ENCODE data around the gene PLEKHA7.
A peak's percentile ranks its signal among the peaks of the same experiment; 100 is the strongest.

PLEKHA7 gene

GRCh38 chr11:16833026-16833425 lies 181.2 kb downstream of the PLEKHA7 start:
- H3K4me1 ChIP-seq (ENCODE audit: control insufficient read depth, insufficient read depth, low read length): no peaks in the 10 kb centered on the region
- no peak overlapping the region for H3K4me3 ChIP-seq (ENCODE audit: low read length)
- H3K9ac ChIP-seq (ENCODE audit: low read length): no peak overlapping the region
- H3K9me3 ChIP-seq (ENCODE audit: control insufficient read depth, low read length): no peaks in the 10 kb centered on the region
- peaks cover 6% of the 10 kb centered on the region for H3K36me3 ChIP-seq (ENCODE audit: control insufficient read depth, insufficient read depth, low read length)
- no peaks in the 10 kb centered on the region for H3K27me3 ChIP-seq (ENCODE audit: control insufficient read depth, insufficient read depth, low read length)

DNA sequence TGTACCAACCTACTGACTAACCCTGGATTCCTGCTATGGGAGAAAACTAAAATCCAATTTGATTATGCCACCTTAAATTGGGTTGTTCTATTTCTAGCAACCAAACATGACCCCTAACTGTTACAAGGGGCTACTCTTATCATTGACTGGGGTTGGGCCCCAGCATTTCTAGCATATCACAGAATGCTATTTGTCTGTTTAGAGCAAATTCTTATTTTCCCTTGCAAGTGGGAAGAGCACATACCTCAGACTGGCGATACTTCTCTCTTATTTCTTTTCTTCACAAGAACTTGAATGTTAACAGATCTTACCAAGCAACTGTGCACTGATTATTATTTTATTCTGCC lies 182.0 kb downstream of the PLEKHA7 start:
- H3K9ac ChIP-seq (ENCODE audit: low read length): no peak overlapping the region
- H3K27me3 ChIP-seq (ENCODE audit: control insufficient read depth, insufficient read depth, low read length): no peaks in the 10 kb centered on the region
- peaks cover 5% of the 10 kb centered on the region for H3K4me1 ChIP-seq (ENCODE audit: control insufficient read depth, insufficient read depth, low read length)
- no peak overlapping the region for H3K4me3 ChIP-seq (ENCODE audit: low read length)
- no peaks in the 10 kb centered on the region for H3K9me3 ChIP-seq (ENCODE audit: control insufficient read depth, low read length)
- peaks cover 6% of the 10 kb centered on the region for H3K36me3 ChIP-seq (ENCODE audit: control insufficient read depth, insufficient read depth, low read length)

GRCh38 chr11:16831316-16832192 lies 182.7 kb downstream of the PLEKHA7 start:
- Histone ChIP-seq H3K4me1 (ENCODE audit: control insufficient read depth, insufficient read depth, low read length) (peaks cover 11% of the 10 kb centered on the region), H3K36me3 (ENCODE audit: control insufficient read depth, insufficient read depth, low read length) (peaks cover 6% of the 10 kb centered on the region), H3K4me3 (ENCODE audit: low read length) (no peak overlapping the region), H3K9ac (ENCODE audit: low read length) (no peak overlapping the region), H3K9me3 (ENCODE audit: control insufficient read depth, low read length) (no peaks in the 10 kb centered on the region), H3K27me3 (ENCODE audit: control insufficient read depth, insufficient read depth, low read length) (no peaks in the 10 kb centered on the region)

DNA sequence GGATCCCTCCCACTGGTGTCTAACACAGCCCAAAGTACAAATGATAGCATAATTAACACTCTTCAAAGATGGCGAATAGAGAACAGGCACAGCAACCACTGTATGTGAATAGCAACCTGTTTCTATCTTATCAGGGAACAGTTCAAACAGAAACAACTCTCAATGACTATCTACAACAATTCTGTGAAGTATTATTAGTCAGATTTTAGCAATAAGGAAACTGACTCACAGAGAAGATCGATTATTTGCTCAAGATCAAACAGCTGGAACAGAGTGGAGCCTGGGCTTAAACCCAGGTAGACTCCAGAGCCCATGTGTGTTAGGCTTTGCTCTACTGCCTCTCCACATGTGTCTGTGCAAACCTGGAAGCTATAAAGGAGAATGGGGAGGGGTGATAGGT lies 187.1 kb downstream of the PLEKHA7 start:
- no peak overlapping the region for H3K4me3 ChIP-seq (ENCODE audit: low read length)
- no peaks in the 10 kb centered on the region for H3K9me3 ChIP-seq (ENCODE audit: control insufficient read depth, low read length)
- H3K4me1 ChIP-seq (ENCODE audit: control insufficient read depth, insufficient read depth, low read length): peaks cover 29% of the 10 kb centered on the region
- no peaks in the 10 kb centered on the region for H3K27me3 ChIP-seq (ENCODE audit: control insufficient read depth, insufficient read depth, low read length)
- peaks cover 11% of the 10 kb centered on the region for H3K36me3 ChIP-seq (ENCODE audit: control insufficient read depth, insufficient read depth, low read length)
- H3K9ac ChIP-seq (ENCODE audit: low read length): no peak overlapping the region

DNA sequence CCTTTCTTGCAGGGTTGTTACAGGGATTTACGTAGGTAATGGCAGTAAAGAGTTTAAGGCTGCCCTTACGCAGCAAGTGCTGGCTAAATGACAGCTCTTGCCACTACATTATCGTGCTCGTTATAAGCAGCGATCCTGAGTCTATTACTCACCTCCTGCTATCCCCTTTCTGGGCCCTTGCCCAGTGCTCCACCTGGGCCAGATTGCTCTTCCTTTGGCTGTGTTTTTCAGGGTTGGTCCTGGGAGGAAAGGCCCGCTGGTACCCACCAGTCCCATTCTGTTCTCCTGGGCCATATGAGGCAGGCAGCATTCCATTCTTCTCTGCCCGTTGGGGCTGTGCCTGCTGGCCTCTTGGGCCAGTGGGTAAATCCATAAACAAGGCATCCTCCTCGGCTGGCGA lies 188.2 kb downstream of the PLEKHA7 start:
- peaks cover 38% of the 10 kb centered on the region for H3K4me1 ChIP-seq (ENCODE audit: control insufficient read depth, insufficient read depth, low read length)
- no peaks in the 10 kb centered on the region for H3K9me3 ChIP-seq (ENCODE audit: control insufficient read depth, low read length)
- no peak overlapping the region for H3K4me3 ChIP-seq (ENCODE audit: low read length)
- H3K27me3 ChIP-seq (ENCODE audit: control insufficient read depth, insufficient read depth, low read length): no peaks in the 10 kb centered on the region
- no peak overlapping the region for H3K9ac ChIP-seq (ENCODE audit: low read length)
- H3K36me3 ChIP-seq (ENCODE audit: control insufficient read depth, insufficient read depth, low read length): peaks cover 5% of the 10 kb centered on the region

- H3K4me3 ChIP-seq (ENCODE audit: low read length): no peak overlapping the region
- H3K4me1 ChIP-seq (ENCODE audit: control insufficient read depth, insufficient read depth, low read length): peaks cover 46% of the 10 kb centered on the region
- no peaks in the 10 kb centered on the region for H3K27me3 ChIP-seq (ENCODE audit: control insufficient read depth, insufficient read depth, low read length)
- no peak overlapping the region for H3K9ac ChIP-seq (ENCODE audit: low read length)
- no peaks in the 10 kb centered on the region for H3K9me3 ChIP-seq (ENCODE audit: control insufficient read depth, low read length)
- H3K36me3 ChIP-seq (ENCODE audit: control insufficient read depth, insufficient read depth, low read length): peaks cover 5% of the 10 kb centered on the region
Observed at GRCh38 chr11:16825101-16825500, 189.1 kb downstream of the PLEKHA7 start.

DNA sequence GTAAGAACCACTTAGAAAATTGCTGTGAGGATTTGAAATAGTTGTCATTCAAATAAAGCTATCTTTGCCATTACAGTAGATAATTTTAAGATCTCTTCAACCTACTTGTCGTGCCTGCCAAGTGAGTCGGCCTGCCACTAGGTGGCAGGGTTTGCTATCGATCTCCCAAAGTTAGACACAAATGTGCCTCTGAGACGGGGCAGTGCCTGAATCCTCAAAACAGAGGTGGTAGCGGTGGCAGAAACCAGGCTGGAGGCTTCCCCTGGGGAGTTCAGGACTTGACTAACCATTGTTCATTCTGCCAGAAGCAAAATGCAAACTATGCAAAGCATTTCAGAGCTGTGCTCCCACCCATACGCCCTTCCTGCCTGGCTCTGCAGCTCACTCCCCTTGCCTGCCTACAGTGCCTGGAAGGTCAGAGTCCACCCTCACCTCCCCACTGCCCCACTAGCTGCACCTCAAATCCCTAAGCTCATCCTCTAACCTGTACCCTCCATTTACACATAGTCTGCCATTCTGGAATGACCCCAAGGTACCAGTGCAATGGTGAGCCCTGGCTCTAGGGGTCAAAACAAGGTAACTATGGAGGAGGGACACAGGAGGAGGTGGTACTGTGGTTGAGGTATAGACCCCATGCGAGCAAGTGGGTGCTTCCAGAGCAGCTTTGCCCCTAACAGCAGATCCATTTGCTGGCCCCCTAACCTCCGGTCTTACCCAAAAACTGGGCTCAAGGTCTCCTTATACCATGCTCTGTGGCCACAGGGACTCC lies 193.7 kb downstream of the PLEKHA7 start:
- no peak overlapping the region for H3K4me3 ChIP-seq (ENCODE audit: low read length)
- peak overlapping the region; percentile 7 for H3K9ac ChIP-seq (ENCODE audit: low read length)
- peaks cover 26% of the 10 kb centered on the region for H3K4me1 ChIP-seq (ENCODE audit: control insufficient read depth, insufficient read depth, low read length)
- no peaks in the 10 kb centered on the region for H3K9me3 ChIP-seq (ENCODE audit: control insufficient read depth, low read length)
- H3K27me3 ChIP-seq (ENCODE audit: control insufficient read depth, insufficient read depth, low read length): no peaks in the 10 kb centered on the region
- H3K36me3 ChIP-seq (ENCODE audit: control insufficient read depth, insufficient read depth, low read length): no peaks in the 10 kb centered on the region

DNA sequence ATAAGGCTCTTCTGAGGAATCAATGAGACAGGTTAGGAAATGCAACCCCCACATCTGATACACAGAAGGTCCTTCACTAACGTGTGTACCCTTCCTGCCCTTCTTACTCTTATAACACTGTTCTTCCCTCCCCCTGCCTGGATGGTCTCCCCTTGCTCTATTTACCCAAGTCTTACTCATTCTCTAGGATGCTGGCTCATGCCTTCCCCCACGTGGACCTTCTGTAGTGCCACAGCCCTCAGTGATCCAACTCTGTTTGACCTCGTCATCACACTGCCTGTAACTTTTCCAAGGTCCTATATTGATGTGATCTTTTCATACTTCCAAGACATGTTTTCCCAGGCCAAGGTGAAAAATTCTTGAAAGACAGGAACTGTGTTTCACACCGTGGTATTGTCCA lies 195.9 kb downstream of the PLEKHA7 start:
- peaks cover 30% of the 10 kb centered on the region for H3K4me1 ChIP-seq (ENCODE audit: control insufficient read depth, insufficient read depth, low read length)
- no peaks in the 10 kb centered on the region for H3K36me3 ChIP-seq (ENCODE audit: control insufficient read depth, insufficient read depth, low read length)
- no peaks in the 10 kb centered on the region for H3K27me3 ChIP-seq (ENCODE audit: control insufficient read depth, insufficient read depth, low read length)
- H3K4me3 ChIP-seq (ENCODE audit: low read length): no peak overlapping the region
- H3K9me3 ChIP-seq (ENCODE audit: control insufficient read depth, low read length): no peaks in the 10 kb centered on the region
- H3K9ac ChIP-seq (ENCODE audit: low read length): no peak overlapping the region

DNA sequence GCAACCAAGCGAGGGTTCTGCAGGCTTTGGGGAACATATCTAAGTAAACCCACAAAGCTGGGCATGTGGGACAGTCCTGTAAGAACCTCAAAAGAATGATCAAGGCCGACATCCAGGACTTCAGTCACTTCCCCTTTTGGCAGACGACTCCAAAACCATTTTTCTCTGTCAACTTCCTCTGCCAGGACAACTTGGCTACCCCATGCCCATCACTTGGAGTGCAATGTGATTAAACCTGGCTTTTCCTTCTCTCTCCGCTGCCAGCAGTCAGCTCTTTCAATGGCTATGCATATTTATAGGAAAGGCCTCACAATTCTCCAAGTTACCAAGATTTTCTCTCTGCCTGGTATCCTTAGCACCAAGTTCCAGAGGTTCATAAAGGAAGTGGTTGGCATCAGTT lies 196.9 kb downstream of the PLEKHA7 start:
- Histone ChIP-seq H3K36me3 (ENCODE audit: control insufficient read depth, insufficient read depth, low read length) (no peaks in the 10 kb centered on the region), H3K27me3 (ENCODE audit: control insufficient read depth, insufficient read depth, low read length) (no peaks in the 10 kb centered on the region), H3K4me3 (ENCODE audit: low read length) (no peak overlapping the region), H3K9me3 (ENCODE audit: control insufficient read depth, low read length) (no peaks in the 10 kb centered on the region), H3K9ac (ENCODE audit: low read length) (no peak overlapping the region), H3K4me1 (ENCODE audit: control insufficient read depth, insufficient read depth, low read length) (peaks cover 26% of the 10 kb centered on the region)

DNA sequence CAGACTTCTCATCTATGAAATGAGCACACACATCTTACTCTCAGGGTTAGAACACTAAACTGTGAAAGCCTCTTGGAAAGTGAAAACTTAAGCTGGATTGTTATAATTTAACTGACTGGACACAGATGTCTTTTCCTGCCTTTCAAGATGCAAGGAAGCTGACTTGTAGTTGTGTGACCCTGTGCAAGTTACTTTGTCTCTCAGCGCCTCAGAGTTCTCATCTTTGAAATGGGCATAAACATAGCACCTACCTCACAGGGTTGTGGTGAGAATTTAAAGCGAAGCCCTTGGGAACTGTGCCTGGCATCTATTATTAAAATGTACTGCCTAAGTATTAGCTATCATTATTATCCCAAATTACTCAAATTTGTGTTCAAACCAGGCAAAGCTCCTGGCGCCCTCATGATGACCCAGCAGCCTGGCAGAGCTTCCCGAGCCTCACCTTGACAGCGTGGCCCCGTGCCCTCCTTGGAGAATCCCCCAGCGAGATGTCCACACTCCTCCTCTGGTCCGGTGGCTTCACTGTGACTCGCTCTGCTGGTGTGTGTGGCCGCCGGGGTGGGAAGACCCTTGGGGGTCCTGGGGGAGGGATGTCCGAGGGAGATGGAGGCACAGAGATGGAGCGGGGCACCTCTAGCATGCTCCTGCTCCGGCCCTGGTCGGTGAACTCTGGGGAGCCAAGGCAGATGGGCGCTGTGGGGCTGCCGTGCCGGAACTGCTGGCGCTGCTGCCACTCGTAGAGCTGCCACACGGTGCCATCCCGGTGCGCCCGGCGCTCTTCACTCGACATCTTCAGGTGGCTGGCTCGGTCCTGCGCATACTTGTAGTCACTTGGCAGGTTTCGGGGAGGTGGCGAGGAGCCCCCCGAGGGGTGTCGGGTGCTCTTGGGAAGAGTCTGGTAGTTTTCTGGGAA lies 197.6 kb downstream of the PLEKHA7 start:
- Histone ChIP-seq H3K36me3 (ENCODE audit: control insufficient read depth, insufficient read depth, low read length) (no peaks in the 10 kb centered on the region), H3K4me1 (ENCODE audit: control insufficient read depth, insufficient read depth, low read length) (peaks cover 19% of the 10 kb centered on the region), H3K9ac (ENCODE audit: low read length) (no peak overlapping the region), H3K9me3 (ENCODE audit: control insufficient read depth, low read length) (no peaks in the 10 kb centered on the region), H3K4me3 (ENCODE audit: low read length) (no peak overlapping the region), H3K27me3 (ENCODE audit: control insufficient read depth, insufficient read depth, low read length) (no peaks in the 10 kb centered on the region)

GRCh38 chr11:16815047-16815767 lies 199.0 kb downstream of the PLEKHA7 start:
- H3K4me3 ChIP-seq (ENCODE audit: low read length): no peak overlapping the region
- peaks cover 7% of the 10 kb centered on the region for H3K4me1 ChIP-seq (ENCODE audit: control insufficient read depth, insufficient read depth, low read length)
- H3K36me3 ChIP-seq (ENCODE audit: control insufficient read depth, insufficient read depth, low read length): peaks cover 6% of the 10 kb centered on the region

More at GRCh38 chr11:16815047-16815767, 199.0 kb downstream of the PLEKHA7 start:
- Histone ChIP-seq H3K9me3 (ENCODE audit: control insufficient read depth, low read length) (no peaks in the 10 kb centered on the region), H3K27me3 (ENCODE audit: control insufficient read depth, insufficient read depth, low read length) (no peaks in the 10 kb centered on the region), H3K9ac (ENCODE audit: low read length) (no peak overlapping the region)
